T1000 (cell line): ENCODE data around the gene WAC.

ENCODE experiments used
- DNase-seq: peaks from one replicate; lab custom pipeline; 2025; ENCODE audit warnings: mixed read lengths; lab: John Stamatoyannopoulos, UW

Gene WAC

DNA sequence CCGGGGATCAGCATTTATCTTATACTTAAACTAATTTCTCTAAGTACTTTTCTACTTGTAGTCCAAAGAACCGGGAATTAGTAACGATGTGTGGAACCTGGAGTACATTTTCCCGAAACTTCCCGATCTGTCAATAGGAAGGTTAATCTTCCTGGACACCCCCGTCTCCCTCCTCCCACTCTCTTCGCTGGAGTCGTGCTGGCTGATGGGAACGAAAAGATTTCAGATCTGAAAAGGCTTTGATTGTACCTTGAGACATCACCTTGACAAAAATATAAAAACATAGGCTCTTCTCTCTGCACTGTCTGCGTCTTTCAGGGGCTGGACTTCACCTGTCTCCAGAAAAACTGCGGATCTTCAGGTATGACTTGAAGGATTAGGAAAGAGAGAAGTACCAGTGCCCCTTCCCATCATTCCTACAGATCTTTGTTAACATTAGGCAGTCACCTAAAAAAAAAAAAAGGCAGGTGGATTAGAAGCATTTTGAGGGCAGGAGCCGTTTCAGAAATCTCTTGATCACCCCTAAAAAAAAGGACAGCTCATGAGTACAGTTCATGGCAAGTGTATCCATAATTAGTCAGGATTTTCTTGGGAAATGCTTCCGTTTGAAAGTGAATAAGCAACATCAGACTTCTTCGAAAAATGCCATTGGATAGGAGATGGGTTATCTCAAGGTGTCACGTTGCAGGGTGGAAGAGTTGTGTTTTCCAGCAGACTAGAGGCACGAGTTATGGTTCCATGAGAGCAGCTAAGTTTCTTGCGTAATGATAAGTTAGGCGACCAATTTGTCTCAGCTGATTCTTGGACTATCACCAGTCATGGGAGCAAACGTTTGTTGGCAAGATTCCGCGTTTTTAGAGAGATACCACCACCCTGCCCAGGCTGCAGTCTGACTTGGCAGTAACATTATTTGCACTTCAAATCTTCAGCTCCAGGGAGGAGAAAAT lies 136.6 kb downstream of the WAC start:
- no peak for DNase-seq
